K562 (cell line): ENCODE results near the gene OSBPL1A.

ENCODE experiments used
- BHLHE40 ChIP-seq: IDR thresholded peaks from 2 replicates; pipeline ENCODE4 v1.6.1; 2011; ENCODE audit warnings: low read length, improper control_type of control experiment
- FOXK2 ChIP-seq, 2 experiments: fragments of 450-650 bp; IDR thresholded peaks in 1 of 2; conservative IDR thresholded peaks in 1 of 2; 2 replicates each; pipeline ENCODE4 v1.6.1; 2016; ENCODE audit warnings: low read depth in 2 of 2, mild to moderate bottlenecking in 1 of 2
- RFX5 ChIP-seq: IDR thresholded peaks from 2 replicates; pipeline ENCODE4 v1.6.1; 2011; ENCODE audit warnings: low read depth, mild to moderate bottlenecking, improper control_type of control experiment, low read length
- SIN3A ChIP-seq, 2 experiments: fragments of 150-350 bp in 1 of 2; IDR thresholded peaks; 2 replicates each; pipeline ENCODE4 v1.6.1; 2011 to 2016; ENCODE audit warnings: borderline replicate concordance in 2 of 2, low read depth in 2 of 2, low read length in 2 of 2, mild to moderate bottlenecking in 2 of 2, moderate library complexity in 2 of 2; ENCODE audit not compliant: control insufficient read depth in 1 of 2
- SMAD1 ChIP-seq: fragments of 150-350 bp; IDR thresholded peaks from 2 replicates; pipeline ENCODE4 v1.6.1; 2014; ENCODE audit warnings: low read length, low read depth; ENCODE audit not compliant: partially characterized antibody
- TEAD4 ChIP-seq, 2 experiments: sonication (generic) in 1 of 2; formaldehyde crosslinking in 1 of 2; IDR thresholded peaks; 2 replicates each; pipeline versions ENCODE4 v1.6.1 to v1.8.0; 2012 to 2022; ENCODE audit warnings: borderline replicate concordance in 1 of 2, inconsistent platforms in 1 of 2, low read length in 1 of 2, mild to moderate bottlenecking in 1 of 2, missing genetic modification reagents in 1 of 2
- TGIF2 ChIP-seq: sonication (generic); formaldehyde crosslinking; IDR thresholded peaks from 2 replicates; pipeline ENCODE4 v1.8.1; 2022; ENCODE audit warnings: mild to moderate bottlenecking, missing genetic modification reagents, moderate library complexity
- ZFP1 ChIP-seq: fragments of 450-650 bp; formaldehyde crosslinking; IDR thresholded peaks from 2 replicates; pipeline ENCODE4 v1.4.0; 2020; ENCODE audit warnings: mild to moderate bottlenecking, mixed read lengths
- TF ChIP-seq, protein P1 (sequence below): IDR thresholded peaks from 2 replicates; pipeline ENCODE4 v1.6.1; 2016; ENCODE audit warnings: missing genetic modification characterization, missing compliant biosample characterization

DNA sequence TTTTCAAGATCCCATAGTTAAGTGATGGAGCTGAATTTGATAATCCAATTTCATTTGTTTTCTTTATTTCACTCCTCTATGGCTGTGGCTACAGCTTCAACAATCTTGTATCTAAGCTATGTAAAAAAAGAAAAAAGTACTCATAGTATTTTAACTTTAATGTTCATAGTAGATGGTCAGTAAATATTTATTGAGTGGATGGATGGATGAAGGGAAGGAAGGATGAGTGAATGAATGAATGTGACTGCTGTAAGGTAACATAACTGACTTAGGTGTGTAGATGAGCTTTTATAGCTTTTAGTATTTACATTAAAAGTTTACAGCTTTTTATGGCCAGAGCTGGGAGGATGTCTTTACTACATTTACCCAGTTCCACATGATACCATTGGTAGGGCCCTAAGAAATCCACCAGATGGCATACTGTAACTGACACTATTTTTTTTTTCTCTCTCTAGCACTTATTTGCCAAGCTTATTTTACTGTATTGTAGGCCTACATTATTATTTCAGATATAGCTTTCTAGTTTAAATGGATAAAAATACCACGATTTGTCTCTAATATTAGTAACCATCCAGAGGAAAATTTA is 49.4 kb upstream of the OSBPL1A start:
- no peak for TF ChIP-seq TEAD4 (IDR thresholded peaks at IDR 0.05; ENCODE audit: low read length)
- TF ChIP-seq TEAD4 (CRISPR knock-in tag; IDR thresholded peaks at IDR 0.05; ENCODE audit: borderline replicate concordance): no peak
- no peak for TF ChIP-seq RFX5
- TF ChIP-seq SMAD1: no peak
- no peak for TF ChIP-seq FOXK2 (conservative IDR thresholded peaks at IDR 0.05 in 1 of 2, IDR thresholded peaks at IDR 0.05 in 1 of 2; ENCODE audit: low read depth in 2 of 2)
- TF ChIP-seq, protein P1, sequence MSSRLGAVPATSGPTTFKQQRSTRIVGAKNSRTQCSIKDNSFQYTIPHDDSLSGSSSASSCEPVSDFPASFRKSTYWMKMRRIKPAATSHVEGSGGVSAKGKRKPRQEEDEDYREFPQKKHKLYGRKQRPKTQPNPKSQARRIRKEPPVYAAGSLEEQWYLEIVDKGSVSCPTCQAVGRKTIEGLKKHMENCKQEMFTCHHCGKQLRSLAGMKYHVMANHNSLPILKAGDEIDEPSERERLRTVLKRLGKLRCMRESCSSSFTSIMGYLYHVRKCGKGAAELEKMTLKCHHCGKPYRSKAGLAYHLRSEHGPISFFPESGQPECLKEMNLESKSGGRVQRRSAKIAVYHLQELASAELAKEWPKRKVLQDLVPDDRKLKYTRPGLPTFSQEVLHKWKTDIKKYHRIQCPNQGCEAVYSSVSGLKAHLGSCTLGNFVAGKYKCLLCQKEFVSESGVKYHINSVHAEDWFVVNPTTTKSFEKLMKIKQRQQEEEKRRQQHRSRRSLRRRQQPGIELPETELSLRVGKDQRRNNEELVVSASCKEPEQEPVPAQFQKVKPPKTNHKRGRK: no peak
- TF ChIP-seq BHLHE40: no peak
- no peak for TF ChIP-seq TGIF2
- TF ChIP-seq ZFP1 (CRISPR knock-in tag): no peak
- TF ChIP-seq SIN3A (IDR thresholded peaks at IDR 0.05; ENCODE audit: borderline replicate concordance in 2 of 2, control insufficient read depth in 1 of 2, low read depth in 2 of 2, low read length in 2 of 2): no peak
